HepG2 (cell line): ENCODE data around the gene GRK5. TPM values are rescaled to one million over a fixed set of nuclear protein-coding genes. Genes with fewer than 3 reads are reported as not detected.

Experiments used
- ATAC-seq: fragments of 200-7000 bp; cut with Tn5 transposase; 3 replicates; pipeline ENCODE4 v1.9.1; 2020; ENCODE audit warnings: mild to moderate bottlenecking, moderate library complexity
- BruUV-seq: library from RNA; stranded (reverse); fragments of 400-500 nt; replicated peaks from 2 replicates; lab custom pipeline; 2021; lab: Mats Ljungman, UMichigan
- CTCF ChIA-PET: fragments of 300-600 bp; formaldehyde crosslinking; extraction: SDS; loops from one replicate; lab custom pipeline; 2021; ENCODE audit warnings: low total read pairs, inconsistent platforms, low intra/inter-chr PET ratio; lab: Yijun Ruan, JAX
- POLR2A ChIA-PET: fragments of 350-600 bp; sonication (Branson Sonifier 250); formaldehyde crosslinking; loops from one replicate; lab custom pipeline; 2020; ENCODE audit warnings: antibody characterized with exemption, inconsistent platforms; lab: Yijun Ruan, JAX
- DNase-seq: peaks from one replicate; pipeline ENCODE4 v3.0.0-alpha.2; 2015; ENCODE audit warnings: low spot score
- FAIRE-seq: peaks from 3 replicates; lab custom pipeline; 2011; peaks lifted over from hg19 to GRCh38; lab: Jason Lieb, UNC
- H2AFZ ChIP-seq: one replicate; pipeline ENCODE4 v1.6.1; 2011; ENCODE audit warnings: low read length, inconsistent platforms
- H3K27ac ChIP-seq: fragments of 300-600 bp; 3 replicates; pipeline ENCODE4 v1.8.0; 2011; ENCODE audit warnings: mixed run types, mild to moderate bottlenecking, mixed read lengths, low read length, inconsistent platforms; ENCODE audit not compliant: insufficient read depth; ENCODE audit errors: extremely low read length
- H3K27me3 ChIP-seq, 2 experiments: fragments of 200-600 bp in 1 of 2; 2 replicates in 1 of 2; 3 replicates in 1 of 2; pipeline versions ENCODE4 v1.6.0 to v1.8.0; 2011; ENCODE audit warnings: low read length in 2 of 2, mild to moderate bottlenecking in 2 of 2, moderate library complexity in 2 of 2, inconsistent platforms in 1 of 2; ENCODE audit not compliant: insufficient read depth in 2 of 2, control insufficient read depth in 1 of 2
- H3K36me3 ChIP-seq, 2 experiments: fragments of 200-600 bp in 1 of 2; replicated peaks in 1 of 2; 2 replicates in 1 of 2; 3 replicates in 1 of 2; pipeline versions ENCODE4 v1.5.1 to v1.8.0; 2011; ENCODE audit warnings: low read length in 2 of 2, inconsistent platforms in 1 of 2; ENCODE audit not compliant: insufficient read depth in 2 of 2, control insufficient read depth in 1 of 2
- H3K4me1 ChIP-seq: 2 replicates; pipeline ENCODE4 v1.5.1; 2012; ENCODE audit warnings: low read length, inconsistent platforms; ENCODE audit not compliant: insufficient read depth
- H3K4me2 ChIP-seq: 2 replicates; pipeline ENCODE4 v1.6.0; 2011; ENCODE audit warnings: low read depth, low read length, inconsistent platforms
- H3K4me3 ChIP-seq, 3 experiments: fragments of 200-600 bp in 1 of 3; sonication (generic), shearing (Covaris generic) in 1 of 3; replicated peaks in 1 of 3; 2 replicates each; pipeline ENCODE4 v1.5.1; 2011 to 2016; ENCODE audit warnings: low read length in 3 of 3, inconsistent platforms in 2 of 3, low read depth in 2 of 3, mild to moderate bottlenecking in 2 of 3, control low read depth in 1 of 3, mixed read lengths in 1 of 3; ENCODE audit not compliant: insufficient read depth in 1 of 3
- H3K79me2 ChIP-seq: one replicate; pipeline ENCODE4 v1.6.1; 2011; ENCODE audit warnings: low read length, inconsistent platforms; ENCODE audit not compliant: insufficient read depth
- H3K9ac ChIP-seq: 2 replicates; pipeline ENCODE4 v1.6.0; 2011; ENCODE audit warnings: mild to moderate bottlenecking, low read depth, low read length, inconsistent platforms; ENCODE audit not compliant: insufficient read depth
- H3K9me3 ChIP-seq: 2 replicates; pipeline ENCODE4 v1.5.1; 2012; ENCODE audit warnings: mild to moderate bottlenecking, low read length
- H4K20me1 ChIP-seq: 2 replicates; pipeline ENCODE4 v1.6.0; 2011; ENCODE audit warnings: inconsistent platforms, mild to moderate bottlenecking, low read length, moderate library complexity; ENCODE audit not compliant: insufficient read depth
- CEBPZ ChIP-seq: IDR thresholded peaks from 2 replicates; pipeline ENCODE4 v1.6.1; 2012; ENCODE audit warnings: low read length, improper control_type of control experiment
- KLF9 ChIP-seq: IDR thresholded peaks from 2 replicates; pipeline ENCODE4 v1.6.1; 2016; ENCODE audit warnings: low read depth
- PCBP2 ChIP-seq: fragments of 200-400 bp; formaldehyde crosslinking; optimal IDR thresholded peaks from 2 replicates; pipeline ENCODE3; 2018; ENCODE audit warnings: low read length, low read depth; ENCODE audit not compliant: poor library complexity, severe bottlenecking
- POLR2AphosphoS5 ChIP-seq: IDR thresholded peaks from 2 replicates; pipeline ENCODE4 v1.6.1; 2012; ENCODE audit warnings: low read depth, low read length
- PTBP1 ChIP-seq: fragments of 200-400 bp; formaldehyde crosslinking; IDR thresholded peaks from 2 replicates; pipeline ENCODE4 v1.6.1; 2018; ENCODE audit warnings: low read length, low read depth; ENCODE audit not compliant: poor library complexity, severe bottlenecking
- ZNF567 ChIP-seq: sonication (generic); formaldehyde crosslinking; IDR thresholded peaks from 2 replicates; pipeline ENCODE4 v1.8.1; 2023; ENCODE audit warnings: mild to moderate bottlenecking, missing genetic modification reagents, borderline replicate concordance
- ZNF709 ChIP-seq: sonication (generic); formaldehyde crosslinking; IDR thresholded peaks from 2 replicates; pipeline ENCODE4 v1.5.0; 2020; ENCODE audit warnings: mild to moderate bottlenecking, missing genetic modification reagents
- ZNF772 ChIP-seq: sonication (generic); formaldehyde crosslinking; IDR thresholded peaks from 2 replicates; pipeline ENCODE4 v1.5.0; 2020; ENCODE audit warnings: mild to moderate bottlenecking, missing genetic modification reagents
- ZNF792 ChIP-seq: IDR thresholded peaks from 2 replicates; pipeline ENCODE4 v1.6.1; 2016
- WGBS: methylation state at CpG from one replicate; pipeline ENCODE4 v1.1.6; 2017; ENCODE audit warnings: low lambda C conversion rate; 5-methylcytosine and 5-hydroxymethylcytosine counted together
- in situ Hi-C: cut with HindIII; loops from 2 replicates; pipeline ENCODE4 v1.10.0; 2017; ENCODE audit warnings: low pct_unique_long_range_greater_than_20kb; ENCODE audit not compliant: extremely low pct_ligation_motif_present
- intact Hi-C: fragments of 100-400 bp; cut with micrococcal nuclease; formaldehyde crosslinking; loops from one replicate; pipeline ENCODE4 v1.10.0; 2022; ENCODE audit not compliant: unreplicated experiment
- polyA plus RNA-seq, 8 experiments: library from polyadenylated mRNA; depleted of rRNA in 3 of 8; stranded (reverse) in 7 of 8; unstranded in 1 of 8; fragments of >200 nt; fragmentation: Illumina TruSeq in 4 of 8; extraction: Trizol in 4 of 8; gene quantifications; 2 replicates each; pipeline versions ENCODE4 v1.2.1 to v1.2.3, GENCODE V29; 2011 to 2016; ENCODE audit warnings: low read depth in 4 of 8, missing spikeins in 1 of 8, mixed read lengths in 1 of 8; ENCODE audit not compliant: insufficient read depth in 1 of 8
- total RNA-seq, 5 experiments: library from RNA; depleted of rRNA; stranded (reverse); fragments of >200 nt; fragmentation: Illumina TruSeq; extraction: Trizol; gene quantifications; 2 replicates each; pipeline ENCODE4 v1.2.3, GENCODE V29; 2016; ENCODE audit warnings: low read depth in 1 of 5
- TF ChIP-seq, protein P1 (sequence below): sonication (generic); formaldehyde crosslinking; IDR thresholded peaks from one replicate; pipeline ENCODE4 v1.5.1; 2020; ENCODE audit warnings: mild to moderate bottlenecking, missing genetic modification reagents; ENCODE audit errors: not compliant biosample characterization

GRK5 gene
- total and polyA plus RNA-seq, 2 of the 13 experiments (the other 11 are each of a cell fraction or from before 2014, with no cell fraction given) = 10.4 to 12.6 TPM

DNA sequence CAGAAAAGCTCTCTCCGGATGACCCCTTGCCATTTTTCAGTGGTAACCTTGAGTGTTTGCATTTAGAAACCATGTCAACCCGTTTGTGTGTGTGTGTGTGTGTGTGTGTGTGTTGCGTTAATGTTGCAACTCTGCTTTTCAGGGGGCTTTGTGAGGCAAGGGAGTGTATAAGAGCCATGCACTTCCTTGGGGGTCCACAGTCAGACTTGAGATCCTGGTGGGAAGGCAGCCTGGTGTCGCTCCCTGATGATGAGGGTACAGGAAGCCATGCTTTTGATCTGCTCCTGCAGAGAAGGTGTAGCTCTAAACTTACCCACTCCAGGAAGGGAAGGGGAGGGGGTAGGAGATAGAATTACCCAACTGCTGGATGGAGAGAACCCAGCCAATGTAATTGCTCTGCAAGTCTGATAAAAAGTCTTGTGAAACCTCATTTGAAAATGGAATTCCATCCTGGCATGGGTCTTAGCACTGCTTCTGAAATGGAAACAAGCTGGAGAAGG lies 10.7 kb downstream of the GRK5 start (continued):
- TF ChIP-seq, protein P1, sequence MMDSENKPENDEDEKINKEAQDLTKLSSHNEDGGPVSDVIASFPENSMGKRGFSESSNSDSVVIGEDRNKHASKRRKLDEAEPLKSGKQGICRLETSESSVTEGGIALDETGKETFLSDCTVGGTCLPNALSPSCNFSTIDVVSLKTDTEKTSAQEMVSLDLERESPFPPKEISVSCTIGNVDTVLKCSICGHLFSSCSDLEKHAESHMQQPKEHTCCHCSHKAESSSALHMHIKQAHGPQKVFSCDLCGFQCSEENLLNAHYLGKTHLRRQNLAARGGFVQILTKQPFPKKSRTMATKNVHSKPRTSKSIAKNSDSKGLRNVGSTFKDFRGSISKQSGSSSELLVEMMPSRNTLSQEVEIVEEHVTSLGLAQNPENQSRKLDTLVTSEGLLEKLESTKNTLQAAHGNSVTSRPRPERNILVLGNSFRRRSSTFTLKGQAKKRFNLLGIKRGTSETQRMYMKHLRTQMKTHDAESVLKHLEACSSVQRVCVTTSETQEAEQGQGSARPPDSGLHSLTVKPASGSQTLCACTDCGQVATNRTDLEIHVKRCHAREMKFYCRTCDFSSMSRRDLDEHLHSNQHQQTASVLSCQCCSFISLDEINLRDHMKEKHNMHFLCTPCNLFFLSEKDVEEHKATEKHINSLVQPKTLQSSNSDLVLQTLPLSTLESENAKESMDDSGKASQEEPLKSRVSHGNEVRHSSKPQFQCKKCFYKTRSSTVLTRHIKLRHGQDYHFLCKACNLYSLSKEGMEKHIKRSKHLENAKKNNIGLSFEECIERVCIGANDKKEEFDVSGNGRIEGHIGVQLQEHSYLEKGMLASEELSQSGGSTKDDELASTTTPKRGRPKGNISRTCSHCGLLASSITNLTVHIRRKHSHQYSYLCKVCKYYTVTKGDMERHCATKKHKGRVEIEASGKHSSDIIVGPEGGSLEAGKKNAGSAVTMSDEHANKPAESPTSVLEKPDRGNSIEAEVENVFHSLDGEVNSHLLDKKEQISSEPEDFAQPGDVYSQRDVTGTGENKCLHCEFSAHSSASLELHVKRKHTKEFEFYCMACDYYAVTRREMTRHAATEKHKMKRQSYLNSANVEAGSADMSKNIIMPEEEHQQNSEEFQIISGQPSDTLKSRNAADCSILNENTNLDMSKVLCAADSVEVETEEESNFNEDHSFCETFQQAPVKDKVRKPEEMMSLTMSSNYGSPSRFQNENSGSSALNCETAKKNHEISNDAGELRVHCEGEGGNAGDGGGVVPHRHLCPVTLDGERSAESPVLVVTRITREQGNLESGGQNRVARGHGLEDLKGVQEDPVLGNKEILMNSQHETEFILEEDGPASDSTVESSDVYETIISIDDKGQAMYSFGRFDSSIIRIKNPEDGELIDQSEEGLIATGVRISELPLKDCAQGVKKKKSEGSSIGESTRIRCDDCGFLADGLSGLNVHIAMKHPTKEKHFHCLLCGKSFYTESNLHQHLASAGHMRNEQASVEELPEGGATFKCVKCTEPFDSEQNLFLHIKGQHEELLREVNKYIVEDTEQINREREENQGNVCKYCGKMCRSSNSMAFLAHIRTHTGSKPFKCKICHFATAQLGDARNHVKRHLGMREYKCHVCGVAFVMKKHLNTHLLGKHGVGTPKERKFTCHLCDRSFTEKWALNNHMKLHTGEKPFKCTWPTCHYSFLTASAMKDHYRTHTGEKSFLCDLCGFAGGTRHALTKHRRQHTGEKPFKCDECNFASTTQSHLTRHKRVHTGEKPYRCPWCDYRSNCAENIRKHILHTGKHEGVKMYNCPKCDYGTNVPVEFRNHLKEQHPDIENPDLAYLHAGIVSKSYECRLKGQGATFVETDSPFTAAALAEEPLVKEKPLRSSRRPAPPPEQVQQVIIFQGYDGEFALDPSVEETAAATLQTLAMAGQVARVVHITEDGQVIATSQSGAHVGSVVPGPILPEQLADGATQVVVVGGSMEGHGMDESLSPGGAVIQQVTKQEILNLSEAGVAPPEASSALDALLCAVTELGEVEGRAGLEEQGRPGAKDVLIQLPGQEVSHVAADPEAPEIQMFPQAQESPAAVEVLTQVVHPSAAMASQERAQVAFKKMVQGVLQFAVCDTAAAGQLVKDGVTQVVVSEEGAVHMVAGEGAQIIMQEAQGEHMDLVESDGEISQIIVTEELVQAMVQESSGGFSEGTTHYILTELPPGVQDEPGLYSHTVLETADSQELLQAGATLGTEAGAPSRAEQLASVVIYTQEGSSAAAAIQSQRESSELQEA (CRISPR knock-in tag) = no peak

- H3K9me3 ChIP-seq = no peaks in the 10 kb centered on the region
- H3K79me2 ChIP-seq = peaks cover 28% of the 10 kb centered on the region
- H3K4me1 ChIP-seq = peaks cover 71% of the 10 kb centered on the region
- CTCF ChIA-PET = no interaction called here
- H3K27ac ChIP-seq = no peak overlapping the region
- no peak overlapping the region for H3K4me3 ChIP-seq
- no TSS peak for BruUV-seq
- DNase-seq (no peak), FAIRE-seq (no peak), ATAC-seq (no peak)
- POLR2A ChIA-PET = no interaction called here
- no peaks in the 10 kb centered on the region for H4K20me1 ChIP-seq
- WGBS = 94% methylated on average over 5 of the region's 5 CpGs
- intact Hi-C loops (no loop called here), in situ Hi-C loops (no loop called here)
- H3K27me3 ChIP-seq = no peaks in the 10 kb centered on the region
- no peak for TF ChIP-seq ZNF792 (CRISPR knock-in tag)
- no peak for TF ChIP-seq KLF9 (CRISPR knock-in tag)
- TF ChIP-seq PCBP2 = no peak
- no peak for TF ChIP-seq CEBPZ
- TF ChIP-seq POLR2AphosphoS5 = no peak
- no peak for TF ChIP-seq PTBP1
- no peak for TF ChIP-seq ZNF772
- TF ChIP-seq ZNF709 (CRISPR knock-in tag) = no peak
- no peak for TF ChIP-seq ZNF567 (CRISPR knock-in tag)
- no peak overlapping the region for H3K9ac ChIP-seq
- H3K36me3 ChIP-seq = no peaks in the 10 kb centered on the region
- H2AFZ ChIP-seq = no peak overlapping the region
- no peak overlapping the region for H3K4me2 ChIP-seq
Measured at GRCh38 chr10:119219871-119220270, 12.5 kb downstream of the GRK5 start.
